Smooth muscle cell (in vitro differentiated cells): ENCODE measurements around the gene RDH13. TPM values are rescaled to one million over a fixed set of nuclear protein-coding genes. Genes with fewer than 3 reads are reported as not detected.
"Not testable (repeated sequence)": the region's sequence is repeated elsewhere in the genome, so short reads cannot be mapped to it uniquely, and the experiment has no call there.

ENCODE experiments used
- DNase-seq: peaks from one replicate; lab custom pipeline; 2025; ENCODE audit not compliant: unreplicated experiment; lab: John Stamatoyannopoulos, UW
- H2AFZ ChIP-seq: fragments of 200-600 bp; sonication (generic); 2 replicates; pipeline ENCODE4 v1.6.0; 2016; ENCODE audit warnings: antibody characterized with exemption, low read depth, mild to moderate bottlenecking
- H3F3A ChIP-seq: fragments of 200-600 bp; sonication (generic); 2 replicates; pipeline ENCODE4 v1.6.0; 2017; ENCODE audit warnings: antibody characterized with exemption, low read depth
- H3K27ac ChIP-seq: fragments of 200-600 bp; sonication (generic); 2 replicates; pipeline ENCODE4 v1.5.1; 2016; ENCODE audit warnings: low read depth, mild to moderate bottlenecking
- H3K27me3 ChIP-seq: fragments of 200-600 bp; sonication (generic); 2 replicates; pipeline ENCODE4 v1.6.1; 2016; ENCODE audit warnings: low read depth, mild to moderate bottlenecking
- H3K36me3 ChIP-seq: fragments of 200-600 bp; sonication (generic); 2 replicates; pipeline ENCODE4 v1.5.1; 2016; ENCODE audit warnings: low read depth
- H3K4me1 ChIP-seq: fragments of 200-600 bp; sonication (generic); 2 replicates; pipeline ENCODE4 v1.5.1; 2016; ENCODE audit warnings: low read depth
- H3K4me2 ChIP-seq: fragments of 200-600 bp; sonication (generic); 2 replicates; pipeline ENCODE4 v1.6.0; 2016; ENCODE audit warnings: mild to moderate bottlenecking
- H3K4me3 ChIP-seq: fragments of 200-600 bp; sonication (generic); 2 replicates; pipeline ENCODE4 v1.5.1; 2016; ENCODE audit warnings: mild to moderate bottlenecking
- H3K79me2 ChIP-seq: fragments of 200-600 bp; sonication (generic); 2 replicates; pipeline ENCODE4 v1.6.0; 2016; ENCODE audit warnings: low read depth, mild to moderate bottlenecking
- H3K9ac ChIP-seq: fragments of 200-600 bp; sonication (generic); 2 replicates; pipeline ENCODE4 v1.6.0; 2016; ENCODE audit warnings: low read depth
- H3K9me3 ChIP-seq: fragments of 200-600 bp; sonication (generic); replicated peaks from 2 replicates; pipeline ENCODE4 v1.5.1; 2016; ENCODE audit warnings: low read depth
- H4K20me1 ChIP-seq: fragments of 200-600 bp; sonication (generic); 2 replicates; pipeline ENCODE4 v1.6.0; 2016; ENCODE audit warnings: low read depth
- whole genome bisulfite sequencing: methylation state at CpG from one replicate; pipeline ENCODE4 v1.1.7; 2016; ENCODE audit warnings: low lambda C conversion rate; 5-methylcytosine and 5-hydroxymethylcytosine counted together
- polyA plus RNA-seq: library from polyadenylated mRNA; unstranded; fragments of >200 nt; fragmentation: Nextera tagmentation; extraction: Ambion mirVana; gene quantifications from 2 replicates; pipeline ENCODE4 v1.2.1, GENCODE V29; 2016
- total RNA-seq: library from RNA; depleted of rRNA; stranded (reverse); fragments of >200 nt; gene quantifications from 2 replicates; pipeline ENCODE4 v1.2.3, GENCODE V29; 2014
- TF ChIP-seq, protein P1 (sequence below): fragments of 200-600 bp; sonication (generic); IDR thresholded peaks from 2 replicates; pipeline ENCODE4 v1.5.1; 2017; ENCODE audit warnings: borderline replicate concordance, mild to moderate bottlenecking, antibody characterized with exemption; ENCODE audit not compliant: insufficient read depth, poor library complexity, severe bottlenecking

The RDH13 gene
- total and polyA plus RNA-seq, 2 experiments from 2014 or later, result 9.1 to 13.5 TPM

DNA sequence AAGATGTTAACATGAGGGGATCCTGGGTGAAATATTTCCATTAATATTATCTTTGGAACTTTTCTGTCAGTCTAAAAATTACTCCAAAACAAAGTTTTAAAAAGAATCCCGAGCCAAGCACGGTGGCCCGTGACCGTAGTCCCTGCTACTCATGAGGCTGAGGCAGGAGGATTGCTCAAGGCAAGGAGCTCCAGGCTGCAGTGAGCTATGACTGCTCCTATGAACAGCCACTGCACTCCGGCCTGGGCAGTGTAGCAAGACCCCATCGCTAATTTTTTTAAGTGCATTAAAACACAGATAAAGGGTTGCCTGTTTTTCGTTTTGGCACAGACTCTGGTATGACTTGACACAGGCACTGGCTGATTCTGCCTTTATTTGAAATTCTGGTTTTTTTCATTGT, 31.8 kb downstream of the RDH13 start:
- Histone ChIP-seq H3K36me3 (no peaks in the 10 kb centered on the region), H3F3A (no peaks in the 10 kb centered on the region), H3K27me3 (no peaks in the 10 kb centered on the region), H3K4me2 (no peak overlapping the region), H3K9ac (no peak overlapping the region), H3K4me3 (no peak overlapping the region), H3K4me1 (no peaks in the 10 kb centered on the region), H4K20me1 (peaks cover 13% of the 10 kb centered on the region), H3K27ac (no peak overlapping the region), H2AFZ (no peak overlapping the region), H3K9me3 (no peaks in the 10 kb centered on the region), H3K79me2 (no peaks in the 10 kb centered on the region)
- 91% methylated on average over 7 of the region's 7 CpGs for WGBS
- TF ChIP-seq, protein P1, sequence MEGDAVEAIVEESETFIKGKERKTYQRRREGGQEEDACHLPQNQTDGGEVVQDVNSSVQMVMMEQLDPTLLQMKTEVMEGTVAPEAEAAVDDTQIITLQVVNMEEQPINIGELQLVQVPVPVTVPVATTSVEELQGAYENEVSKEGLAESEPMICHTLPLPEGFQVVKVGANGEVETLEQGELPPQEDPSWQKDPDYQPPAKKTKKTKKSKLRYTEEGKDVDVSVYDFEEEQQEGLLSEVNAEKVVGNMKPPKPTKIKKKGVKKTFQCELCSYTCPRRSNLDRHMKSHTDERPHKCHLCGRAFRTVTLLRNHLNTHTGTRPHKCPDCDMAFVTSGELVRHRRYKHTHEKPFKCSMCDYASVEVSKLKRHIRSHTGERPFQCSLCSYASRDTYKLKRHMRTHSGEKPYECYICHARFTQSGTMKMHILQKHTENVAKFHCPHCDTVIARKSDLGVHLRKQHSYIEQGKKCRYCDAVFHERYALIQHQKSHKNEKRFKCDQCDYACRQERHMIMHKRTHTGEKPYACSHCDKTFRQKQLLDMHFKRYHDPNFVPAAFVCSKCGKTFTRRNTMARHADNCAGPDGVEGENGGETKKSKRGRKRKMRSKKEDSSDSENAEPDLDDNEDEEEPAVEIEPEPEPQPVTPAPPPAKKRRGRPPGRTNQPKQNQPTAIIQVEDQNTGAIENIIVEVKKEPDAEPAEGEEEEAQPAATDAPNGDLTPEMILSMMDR, result no peak
- DNase-seq, result no peak

- H3K79me2 ChIP-seq, result no peaks in the 10 kb centered on the region
- H3K9me3 ChIP-seq, result no peaks in the 10 kb centered on the region
- H4K20me1 ChIP-seq, result peaks cover 17% of the 10 kb centered on the region
- H3K9ac ChIP-seq, result no peak overlapping the region
- no peak overlapping the region for H2AFZ ChIP-seq
- H3K27ac ChIP-seq, result no peak overlapping the region
- no peak overlapping the region for H3K4me3 ChIP-seq
- no peak for DNase-seq
- H3K36me3 ChIP-seq, result no peaks in the 10 kb centered on the region
- TF ChIP-seq, protein P1, result no peak
- no peaks in the 10 kb centered on the region for H3K27me3 ChIP-seq
- H3K4me1 ChIP-seq, result no peaks in the 10 kb centered on the region
- 99% methylated on average over 7 of the region's 7 CpGs for WGBS
- no peaks in the 10 kb centered on the region for H3F3A ChIP-seq
- H3K4me2 ChIP-seq, result no peak overlapping the region
Observed at GRCh38 chr19:55028757-55029156, 34.2 kb downstream of the RDH13 start.

- Histone ChIP-seq H2AFZ (no peak overlapping the region), H3K79me2 (no peaks in the 10 kb centered on the region), H3K36me3 (no peaks in the 10 kb centered on the region), H3K27me3 (no peaks in the 10 kb centered on the region), H3K4me2 (no peak overlapping the region), H3K4me1 (no peaks in the 10 kb centered on the region), H3K9ac (no peak overlapping the region), H3F3A (no peaks in the 10 kb centered on the region), H3K27ac (no peak overlapping the region), H3K9me3 (no peaks in the 10 kb centered on the region), H3K4me3 (no peak overlapping the region), H4K20me1 (peaks cover 17% of the 10 kb centered on the region)
- TF ChIP-seq, protein P1, result no peak
- WGBS, result 90% methylated on average over 21 of the region's 21 CpGs
- no peak for DNase-seq
Observed at GRCh38 chr19:55027472-55028337, 35.2 kb downstream of the RDH13 start.

DNA sequence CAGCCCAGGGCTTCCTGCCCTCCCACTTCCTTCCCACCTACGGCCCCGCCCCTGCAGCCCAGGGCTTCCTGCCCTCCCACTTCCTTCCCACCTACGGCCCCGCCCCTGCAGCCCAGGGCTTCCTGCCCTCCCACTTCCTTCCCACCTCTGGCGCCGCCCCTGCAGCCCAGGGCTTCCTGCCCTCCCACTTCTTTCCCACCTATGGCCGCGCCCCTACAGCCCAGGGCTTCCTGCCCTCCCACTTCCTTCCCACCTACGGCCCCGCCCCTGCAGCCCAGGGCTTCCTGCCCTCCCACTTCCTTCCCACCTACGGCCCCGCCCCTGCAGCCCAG, 35.8 kb downstream of the RDH13 start:
- not testable (repeated sequence) for H3K27ac ChIP-seq, H3K4me1 ChIP-seq, H3K27me3 ChIP-seq, H3K79me2 ChIP-seq, H3F3A ChIP-seq, H3K4me2 ChIP-seq, H3K9me3 ChIP-seq, H3K36me3 ChIP-seq, DNase-seq, H2AFZ ChIP-seq, H3K4me3 ChIP-seq, H3K9ac ChIP-seq
- WGBS, result no CpG with 5 or more reads among the region's 12 CpGs
- peaks cover 17% of the 10 kb centered on the region for H4K20me1 ChIP-seq
